SK-N-MC (cell line): ENCODE results near the gene SLC34A3.

Source experiments
- EZH2 ChIP-seq: fragments of 200-600 bp; sonication (generic); IDR thresholded peaks from one replicate; pipeline ENCODE4 v1.6.1; 2017; ENCODE audit warnings: antibody characterized with exemption
- FOXP2 ChIP-seq: optimal IDR thresholded peaks from 2 replicates; pipeline ENCODE3; 2011; ENCODE audit warnings: mild to moderate bottlenecking, moderate library complexity; ENCODE audit not compliant: insufficient read depth; ENCODE audit errors: extremely low read length, control extremely low read depth
- POLR2AphosphoS5 ChIP-seq: IDR thresholded peaks from 2 replicates; pipeline ENCODE4 v1.6.1; 2012; ENCODE audit warnings: mild to moderate bottlenecking, low read depth, low read length, borderline replicate concordance

DNA sequence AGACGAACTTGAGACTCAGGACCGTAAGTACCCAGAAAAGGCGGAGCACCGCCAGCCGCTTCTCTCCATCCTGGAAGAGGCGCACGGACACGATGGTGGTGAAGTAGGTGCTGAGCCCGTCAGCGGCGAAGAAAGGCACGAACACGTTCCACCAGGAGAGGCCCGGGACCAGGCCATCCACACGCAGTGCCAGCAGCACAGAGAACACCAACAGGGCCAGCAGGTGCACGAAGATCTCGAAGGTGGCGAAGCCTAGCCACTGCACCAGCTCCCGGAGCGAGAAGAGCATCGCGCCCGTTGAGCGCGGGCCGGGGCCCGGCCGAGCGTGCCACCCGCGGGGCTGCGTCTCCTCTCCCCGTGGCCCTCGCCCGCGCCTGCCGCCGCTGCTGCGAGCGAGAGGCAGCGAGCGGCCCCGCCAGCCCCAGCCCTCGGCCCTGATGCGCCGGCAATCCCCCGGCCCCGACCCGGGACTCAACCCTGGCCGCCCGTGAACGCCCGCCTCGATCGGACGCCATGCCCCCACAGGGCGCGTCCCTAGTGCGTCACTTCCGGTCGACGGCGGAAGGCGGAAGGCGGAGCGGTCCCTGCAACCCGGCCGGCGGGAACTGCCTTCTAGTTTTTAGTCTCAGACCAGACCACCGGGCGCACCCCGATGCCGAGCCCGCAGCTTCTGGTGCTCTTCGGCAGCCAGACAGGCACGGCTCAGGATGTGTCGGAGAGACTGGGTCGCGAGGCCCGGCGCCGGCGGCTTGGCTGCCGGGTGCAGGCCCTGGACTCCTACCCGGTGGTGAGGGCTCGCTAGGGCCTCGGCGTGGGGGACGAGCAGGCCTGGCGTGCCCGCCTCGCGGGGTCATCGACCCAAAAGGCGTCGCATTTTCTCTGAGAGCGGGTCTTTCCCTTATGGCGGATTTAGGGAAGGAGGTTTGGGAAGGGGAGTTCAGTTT, 25.3 kb upstream of the SLC34A3 start, which contains the start of the genes NDOR1 and TMEM203:
- TF ChIP-seq EZH2 (no peak), POLR2AphosphoS5 (peak; percentile 91), FOXP2 (no peak)
